ENCODE data around the gene TMEM141.

DNA sequence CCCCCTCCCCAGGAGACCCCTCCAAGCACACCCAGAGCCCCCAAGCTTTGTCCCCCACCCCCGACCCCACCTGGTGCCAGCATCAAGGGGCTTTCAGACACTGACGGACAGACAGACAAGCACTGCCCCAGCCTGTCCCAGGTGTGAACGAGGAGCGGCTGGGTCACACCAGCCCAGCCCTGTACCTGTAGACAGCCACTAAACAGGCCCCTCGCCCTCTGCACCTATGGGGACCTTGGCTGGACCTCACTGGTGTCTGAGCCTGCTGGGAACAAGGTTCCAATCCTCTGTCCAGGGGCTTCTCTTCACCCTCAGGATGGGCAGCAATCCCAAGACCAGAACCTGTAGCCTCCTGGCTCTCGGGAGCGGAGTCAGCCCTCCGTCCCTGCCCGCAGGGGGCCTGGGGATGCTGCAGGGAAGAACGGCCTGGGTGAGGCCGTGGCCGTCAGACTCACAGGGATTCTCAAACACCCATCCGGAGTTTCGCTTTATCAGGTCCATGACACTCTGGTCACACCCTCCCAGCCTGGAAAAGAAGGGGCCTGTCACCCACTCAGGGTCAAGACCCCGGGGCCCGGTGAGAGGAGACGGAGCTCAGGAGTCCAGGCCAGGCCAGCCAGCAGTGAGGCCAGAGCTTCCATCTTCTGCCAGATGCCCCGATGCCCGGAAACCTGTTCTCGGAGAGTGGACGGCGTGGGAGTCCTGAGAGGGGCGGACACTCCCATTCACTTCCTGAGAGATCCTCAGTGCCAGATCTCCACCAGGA is 45.6 kb upstream of the TMEM141 start:
- no peak for TF ChIP-seq EZH2phosphoT487 (IDR thresholded peaks at IDR 0.05; ENCODE audit: low read depth)
- TF ChIP-seq, protein P1, sequence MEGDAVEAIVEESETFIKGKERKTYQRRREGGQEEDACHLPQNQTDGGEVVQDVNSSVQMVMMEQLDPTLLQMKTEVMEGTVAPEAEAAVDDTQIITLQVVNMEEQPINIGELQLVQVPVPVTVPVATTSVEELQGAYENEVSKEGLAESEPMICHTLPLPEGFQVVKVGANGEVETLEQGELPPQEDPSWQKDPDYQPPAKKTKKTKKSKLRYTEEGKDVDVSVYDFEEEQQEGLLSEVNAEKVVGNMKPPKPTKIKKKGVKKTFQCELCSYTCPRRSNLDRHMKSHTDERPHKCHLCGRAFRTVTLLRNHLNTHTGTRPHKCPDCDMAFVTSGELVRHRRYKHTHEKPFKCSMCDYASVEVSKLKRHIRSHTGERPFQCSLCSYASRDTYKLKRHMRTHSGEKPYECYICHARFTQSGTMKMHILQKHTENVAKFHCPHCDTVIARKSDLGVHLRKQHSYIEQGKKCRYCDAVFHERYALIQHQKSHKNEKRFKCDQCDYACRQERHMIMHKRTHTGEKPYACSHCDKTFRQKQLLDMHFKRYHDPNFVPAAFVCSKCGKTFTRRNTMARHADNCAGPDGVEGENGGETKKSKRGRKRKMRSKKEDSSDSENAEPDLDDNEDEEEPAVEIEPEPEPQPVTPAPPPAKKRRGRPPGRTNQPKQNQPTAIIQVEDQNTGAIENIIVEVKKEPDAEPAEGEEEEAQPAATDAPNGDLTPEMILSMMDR (IDR thresholded peaks at IDR 0.05; ENCODE audit: low read depth, low read length), result no peak

Data from OCI-LY3 (cell line).